Calu3 (cell line): ENCODE data around the gene ACOT11. TPM values are rescaled to one million over a fixed set of nuclear protein-coding genes. Genes with fewer than 3 reads are reported as not detected.

ENCODE experiments used
- BruUV-seq: library from RNA; stranded (reverse); fragments of 400-500 nt; replicated peaks from 2 replicates; lab custom pipeline; 2021; lab: Mats Ljungman, UMichigan
- CTCF ChIA-PET: fragments of 300-600 bp; sonication (Branson Sonifier 250); formaldehyde crosslinking; loops from one replicate; lab custom pipeline; 2022; ENCODE audit warnings: antibody characterized with exemption; lab: Charles Lee
- DNase-seq: peaks from one replicate; pipeline ENCODE4 v3.0.0; 2022
- H3K27ac Mint-ChIP-seq: one replicate; pipeline ENCODE4 v1.8.0; 2022; ENCODE audit warnings: mixed read lengths; ENCODE audit not compliant: unreplicated experiment
- H3K27me3 Mint-ChIP-seq: one replicate; pipeline ENCODE4 v1.8.0; 2022; ENCODE audit warnings: mixed read lengths; ENCODE audit not compliant: unreplicated experiment
- H3K36me3 Mint-ChIP-seq: one replicate; pipeline ENCODE4 v1.8.0; 2022; ENCODE audit warnings: mild to moderate bottlenecking, moderate library complexity, mixed read lengths; ENCODE audit not compliant: insufficient read depth, unreplicated experiment
- H3K4me1 Mint-ChIP-seq: one replicate; pipeline ENCODE4 v1.8.0; 2022; ENCODE audit warnings: mild to moderate bottlenecking, low read depth, mixed read lengths; ENCODE audit not compliant: unreplicated experiment
- H3K4me3 Mint-ChIP-seq: one replicate; pipeline ENCODE4 v1.8.0; 2022; ENCODE audit warnings: mild to moderate bottlenecking, low read depth, moderate library complexity, mixed read lengths; ENCODE audit not compliant: unreplicated experiment
- H3K9me3 Mint-ChIP-seq: one replicate; pipeline ENCODE4 v1.8.0; 2022; ENCODE audit warnings: low read depth, mixed read lengths; ENCODE audit not compliant: unreplicated experiment
- intact Hi-C: fragments of 100-400 bp; cut with micrococcal nuclease; formaldehyde crosslinking; loops from one replicate; pipeline ENCODE4 v1.10.0; 2022; ENCODE audit not compliant: unreplicated experiment
- total RNA-seq: library from RNA; stranded (reverse); gene quantifications from 2 replicates; pipeline ENCODE4 v1.2.3, GENCODE V29; 2022
- TF ChIP-seq, protein P1 (sequence below): fragments of 200-600 bp; IDR thresholded peaks from one replicate; pipeline ENCODE4 v1.8.0; 2022; ENCODE audit warnings: antibody characterized with exemption; ENCODE audit not compliant: unreplicated experiment

The ACOT11 gene
- total RNA-seq, 1 experiment from 2014 or later: 10.4 TPM

DNA sequence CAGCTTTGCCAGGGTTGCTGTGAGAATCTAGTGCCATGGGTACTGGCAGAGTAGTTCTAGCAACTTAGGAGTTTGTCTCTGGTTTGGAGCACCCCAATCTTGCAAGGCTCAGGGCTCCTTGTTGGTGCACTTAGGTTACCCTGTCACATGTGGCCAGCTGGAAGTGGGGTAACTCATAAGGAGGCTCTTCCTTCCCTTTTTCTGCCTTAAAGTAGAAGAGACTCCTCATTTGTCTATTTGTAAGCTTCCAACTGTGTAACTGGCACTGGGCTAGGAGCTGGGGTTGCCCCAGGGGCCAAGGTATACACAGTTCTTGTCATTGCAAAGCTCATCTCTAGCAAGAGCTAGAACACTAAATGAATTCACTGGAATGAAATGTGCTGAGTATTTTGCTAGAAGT is 104.1 kb downstream of the ACOT11 start:
- intact Hi-C loops: no loop called here
- Mint-ChIP-seq H3K9me3 (no peaks in the 10 kb centered on the region), H3K4me3 (no peak overlapping the region), H3K4me1 (peaks cover 13% of the 10 kb centered on the region), H3K27me3 (peaks cover 28% of the 10 kb centered on the region), H3K36me3 (no peaks in the 10 kb centered on the region), H3K27ac (no peak overlapping the region)
- CTCF ChIA-PET: no interaction called here
- TF ChIP-seq, protein P1, sequence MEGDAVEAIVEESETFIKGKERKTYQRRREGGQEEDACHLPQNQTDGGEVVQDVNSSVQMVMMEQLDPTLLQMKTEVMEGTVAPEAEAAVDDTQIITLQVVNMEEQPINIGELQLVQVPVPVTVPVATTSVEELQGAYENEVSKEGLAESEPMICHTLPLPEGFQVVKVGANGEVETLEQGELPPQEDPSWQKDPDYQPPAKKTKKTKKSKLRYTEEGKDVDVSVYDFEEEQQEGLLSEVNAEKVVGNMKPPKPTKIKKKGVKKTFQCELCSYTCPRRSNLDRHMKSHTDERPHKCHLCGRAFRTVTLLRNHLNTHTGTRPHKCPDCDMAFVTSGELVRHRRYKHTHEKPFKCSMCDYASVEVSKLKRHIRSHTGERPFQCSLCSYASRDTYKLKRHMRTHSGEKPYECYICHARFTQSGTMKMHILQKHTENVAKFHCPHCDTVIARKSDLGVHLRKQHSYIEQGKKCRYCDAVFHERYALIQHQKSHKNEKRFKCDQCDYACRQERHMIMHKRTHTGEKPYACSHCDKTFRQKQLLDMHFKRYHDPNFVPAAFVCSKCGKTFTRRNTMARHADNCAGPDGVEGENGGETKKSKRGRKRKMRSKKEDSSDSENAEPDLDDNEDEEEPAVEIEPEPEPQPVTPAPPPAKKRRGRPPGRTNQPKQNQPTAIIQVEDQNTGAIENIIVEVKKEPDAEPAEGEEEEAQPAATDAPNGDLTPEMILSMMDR: no peak
- DNase-seq: no peak
- BruUV-seq: no TSS peak

GRCh38 chr1:54653036-54653435 is 105.0 kb downstream of the ACOT11 start:
- Mint-ChIP-seq H3K27ac (no peak overlapping the region), H3K4me3 (no peak overlapping the region), H3K9me3 (peaks cover 3% of the 10 kb centered on the region), H3K4me1 (peaks cover 13% of the 10 kb centered on the region), H3K27me3 (peaks cover 28% of the 10 kb centered on the region), H3K36me3 (no peaks in the 10 kb centered on the region)
- TF ChIP-seq, protein P1: no peak
- CTCF ChIA-PET: no interaction called here
- BruUV-seq: no TSS peak
- DNase-seq: no peak
- intact Hi-C loops: no loop called here

DNA sequence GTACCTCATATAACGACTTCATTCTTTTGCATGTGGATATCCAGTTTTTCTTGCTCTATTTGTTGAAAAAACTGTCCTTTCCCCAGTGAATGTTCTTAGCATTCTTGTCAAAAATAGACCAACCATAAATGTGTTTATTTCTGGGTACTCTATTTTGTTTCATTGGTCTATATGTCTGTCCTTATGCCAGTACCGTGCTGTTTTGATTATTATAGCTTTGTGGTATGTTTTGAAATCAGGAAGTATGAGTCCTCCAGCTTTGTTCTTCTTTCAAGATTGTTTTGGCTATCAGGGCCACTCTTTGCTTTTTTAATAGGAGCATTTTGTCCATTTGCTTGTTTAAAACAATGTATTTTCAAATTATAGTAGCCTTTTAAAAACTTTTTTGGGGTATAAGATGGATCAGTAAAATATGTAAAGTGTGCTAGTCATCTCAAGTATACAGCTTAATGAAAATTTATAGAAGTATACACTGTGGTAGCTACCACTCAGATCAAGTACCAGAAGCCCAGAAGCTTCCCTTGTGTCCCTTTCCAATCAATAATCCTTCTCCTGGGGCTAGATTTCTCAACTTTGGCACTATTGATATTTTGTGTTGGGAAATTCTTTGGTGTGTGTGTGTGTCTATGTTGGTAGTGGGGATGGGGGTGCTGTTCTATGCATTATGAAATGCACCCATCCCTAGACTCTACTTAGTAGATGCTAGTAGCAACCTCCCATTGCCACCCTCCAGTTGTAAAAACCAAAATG is 110.3 kb downstream of the ACOT11 start:
- Mint-ChIP-seq H3K27ac (no peak overlapping the region), H3K36me3 (no peaks in the 10 kb centered on the region), H3K4me1 (no peaks in the 10 kb centered on the region), H3K4me3 (no peak overlapping the region), H3K9me3 (peaks cover 4% of the 10 kb centered on the region), H3K27me3 (no peaks in the 10 kb centered on the region)
- TF ChIP-seq, protein P1: no peak
- no TSS peak for BruUV-seq
- no peak for DNase-seq
- CTCF ChIA-PET: interaction anchor here (0.6 kb wide), 1 partner anchor 154 kb away, joined by 3 read pairs; no protein-coding TSS in a partner anchor
- intact Hi-C loops: no loop called here

Other genes with a start within 250 kb of the ACOT11 start
- gene SSBP3, start 141.8 kb upstream of the ACOT11 start, total RNA-seq: 16.6 and 16.7 TPM in 2 replicates
- gene FAM151A, start 75.3 kb downstream of the ACOT11 start, total RNA-seq: not detected in 2 replicates
- gene MROH7, start 93.6 kb downstream of the ACOT11 start, total RNA-seq: 0.61 and 0.71 TPM in 2 replicates
- 22.9 and 26.0 TPM in 2 replicates for gene TTC4, start 167.6 kb downstream of the ACOT11 start, total RNA-seq
- 9.0 and 10.0 TPM in 2 replicates for gene PARS2, start 216.3 kb downstream of the ACOT11 start, total RNA-seq